Measurements from ENCODE around the gene PIGT.
"Not testable (repeated sequence)": the region's sequence is repeated elsewhere in the genome, so short reads cannot be mapped to it uniquely, and the experiment has no call there.

The PIGT gene

GRCh38 chr20:45467172-45467571 lies 51.2 kb downstream of the PIGT start:
- DNase-seq, result no peak

GRCh38 chr20:45467861-45468260 lies 51.9 kb downstream of the PIGT start:
- peak; percentile 78 for DNase-seq

GRCh38 chr20:45469336-45470261 lies 53.7 kb downstream of the PIGT start, which contains the start of gene WFDC2:
TSS of gene WFDC2 (plus strand) at chr20:45469753. CDS start at chr20:45469782, 29 bp downstream.
- DNase-seq, result peak; percentile 76

GRCh38 chr20:45470262-45470931 lies 54.5 kb downstream of the PIGT start:
- DNase-seq, result peak; percentile 49

GRCh38 chr20:45470937-45471336 lies 55.0 kb downstream of the PIGT start:
- no peak for DNase-seq

GRCh38 chr20:45472286-45472685 lies 56.3 kb downstream of the PIGT start:
- not testable (repeated sequence) for DNase-seq

Measured in NCI-H2029 (cell line).